ENCODE results near the gene TKT.
A peak's percentile ranks its signal among the peaks of the same experiment; 100 is the strongest.

TKT gene

DNA sequence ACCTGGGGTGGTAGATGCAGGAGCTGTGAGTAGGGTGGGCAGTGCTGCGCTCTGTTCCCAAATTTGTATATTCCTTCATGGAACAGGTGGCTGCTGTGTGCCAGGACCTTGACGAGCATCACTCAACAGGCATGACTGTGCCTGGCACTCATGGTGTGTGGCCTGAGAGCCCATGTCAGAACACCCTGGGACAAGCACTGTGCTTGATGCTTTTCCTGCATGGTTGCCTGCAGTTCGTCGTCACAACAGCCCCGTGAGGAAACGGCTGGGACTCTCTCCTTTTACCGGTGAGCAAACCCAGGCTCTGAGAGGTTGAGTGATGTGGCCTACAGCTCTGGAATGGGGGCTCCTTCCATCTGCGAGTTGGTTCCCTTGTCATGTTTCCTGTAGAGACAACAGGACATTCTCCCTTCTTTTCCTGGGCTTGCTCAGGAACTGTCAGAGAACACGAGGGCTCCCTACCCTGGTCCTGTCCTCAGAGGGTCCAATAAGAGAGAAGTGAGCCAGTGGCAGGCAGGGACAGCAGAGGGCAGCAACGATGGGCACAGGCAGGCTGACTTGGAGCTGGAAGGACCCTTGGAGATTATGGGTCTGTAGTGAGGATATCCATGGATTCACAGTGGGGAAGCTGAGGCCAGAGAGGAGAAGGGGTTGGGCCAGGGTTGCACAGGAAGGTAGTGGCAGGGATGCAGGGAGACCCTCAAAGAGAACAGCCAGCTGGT is 57.4 kb downstream of the TKT start:
- DNase-seq (ENCODE audit: low read depth in 4 of 4, low spot score in 1 of 4), result no peak

DNA sequence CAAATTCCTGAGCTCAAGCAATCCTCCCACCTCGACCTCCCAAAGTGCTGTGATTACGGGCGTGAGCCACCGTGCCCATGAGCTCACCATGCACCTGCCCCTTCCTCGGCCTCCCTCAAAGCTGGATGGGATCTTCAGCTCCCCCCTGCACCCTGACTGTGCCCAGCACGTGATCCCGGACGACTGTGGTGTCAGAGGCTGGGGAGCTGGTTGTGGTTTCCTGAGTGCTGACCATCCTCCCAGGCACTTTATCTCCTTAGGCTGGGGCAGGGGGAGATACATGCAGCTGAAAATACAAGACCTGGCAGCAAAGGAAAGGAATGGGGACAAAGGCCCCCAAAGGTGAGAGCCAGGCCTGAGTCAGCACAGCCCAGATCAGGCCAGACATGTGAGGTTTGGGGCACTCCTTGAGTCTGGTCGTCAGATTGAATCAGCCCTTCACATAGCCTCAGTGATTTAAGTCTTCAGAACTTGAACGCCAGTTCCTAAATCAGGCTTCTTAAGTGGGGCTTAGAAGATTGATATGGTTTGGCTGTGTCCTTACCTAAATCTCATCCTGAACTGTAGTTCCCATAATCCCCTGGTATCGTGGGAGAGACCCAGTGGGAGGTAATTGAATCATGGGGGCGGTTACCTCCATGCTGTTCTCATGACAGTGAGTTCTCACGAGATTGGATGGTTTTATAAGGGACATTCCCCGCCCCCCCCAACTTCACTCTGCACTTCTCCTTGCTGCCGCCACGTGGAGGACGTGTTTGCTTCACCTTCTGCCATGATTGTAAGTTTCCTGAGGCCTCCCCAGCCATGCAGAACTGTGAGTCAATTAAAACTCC is 59.0 kb downstream of the TKT start:
- DNase-seq (ENCODE audit: low read depth in 4 of 4, low spot score in 1 of 4), result peak in 1 of 4 experiments; percentile 38

DNA sequence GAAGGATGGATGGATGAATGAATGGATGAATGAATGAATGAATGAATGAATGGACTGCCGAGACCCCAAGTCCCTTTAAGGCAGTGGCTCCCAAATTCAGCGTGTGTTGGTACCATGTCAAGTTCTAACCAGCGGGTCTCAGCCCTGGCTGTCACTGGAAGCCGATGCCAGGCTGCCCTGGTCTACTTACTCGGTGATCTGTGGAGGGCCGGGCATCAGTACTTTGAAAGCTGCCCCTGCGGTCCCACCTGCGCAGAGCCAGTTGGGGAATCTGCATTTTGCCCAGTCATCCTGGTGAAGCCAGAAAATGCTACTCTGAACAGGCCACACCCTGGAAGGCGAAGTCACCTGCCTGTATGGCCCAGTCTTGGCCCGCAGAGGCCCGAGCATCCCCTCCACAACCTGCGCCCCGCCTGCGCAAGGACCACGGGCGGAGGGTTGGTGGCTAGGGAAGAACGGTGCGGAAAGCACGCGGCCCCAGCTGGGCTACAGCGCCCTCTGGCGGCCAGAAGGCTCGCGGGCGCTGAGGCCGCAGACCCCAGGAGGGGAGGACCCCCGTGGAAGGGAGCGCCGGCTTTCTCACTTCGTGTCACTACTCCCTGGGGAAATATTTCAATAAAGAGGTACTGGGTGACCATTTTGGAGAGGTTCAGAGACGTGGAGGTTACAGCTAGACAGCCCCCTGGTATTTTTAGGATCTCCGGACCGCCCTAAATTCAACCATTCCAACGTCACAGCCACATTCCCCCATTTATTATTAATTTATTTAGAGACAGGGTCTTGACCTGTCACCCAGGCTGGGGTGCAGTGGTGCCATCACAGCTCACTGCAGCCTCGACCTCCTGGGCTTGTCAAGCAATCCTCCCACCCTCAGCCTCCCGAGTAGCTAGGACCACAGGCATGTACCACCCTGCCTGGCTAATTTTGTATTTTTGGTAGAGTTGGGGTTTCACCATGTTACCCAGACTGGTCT is 59.9 kb downstream of the TKT start:
- peak; percentile 24 to 44 (median 30) for DNase-seq (ENCODE audit: low read depth in 4 of 4, low spot score in 1 of 4)

DNA sequence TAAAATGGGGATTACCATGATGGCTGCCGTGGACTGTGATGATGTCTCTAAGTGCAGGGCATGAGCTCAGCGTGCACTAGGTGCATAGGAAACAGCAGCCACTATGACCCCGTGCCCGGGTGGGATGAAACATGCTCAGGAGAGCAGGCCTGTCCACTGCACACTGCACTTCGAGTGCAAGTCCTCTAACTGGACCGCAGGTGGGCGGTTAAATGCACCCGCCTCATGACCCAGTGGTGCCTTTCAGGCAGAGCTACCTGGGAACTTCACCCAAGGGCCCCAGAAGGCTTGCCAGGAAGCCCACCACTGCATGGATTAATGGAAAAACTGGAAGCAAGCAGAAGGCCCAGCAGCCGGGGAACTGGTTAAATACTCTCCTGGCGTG is 60.8 kb downstream of the TKT start:
- DNase-seq (ENCODE audit: low read depth in 4 of 4, low spot score in 1 of 4), result no peak

DNA sequence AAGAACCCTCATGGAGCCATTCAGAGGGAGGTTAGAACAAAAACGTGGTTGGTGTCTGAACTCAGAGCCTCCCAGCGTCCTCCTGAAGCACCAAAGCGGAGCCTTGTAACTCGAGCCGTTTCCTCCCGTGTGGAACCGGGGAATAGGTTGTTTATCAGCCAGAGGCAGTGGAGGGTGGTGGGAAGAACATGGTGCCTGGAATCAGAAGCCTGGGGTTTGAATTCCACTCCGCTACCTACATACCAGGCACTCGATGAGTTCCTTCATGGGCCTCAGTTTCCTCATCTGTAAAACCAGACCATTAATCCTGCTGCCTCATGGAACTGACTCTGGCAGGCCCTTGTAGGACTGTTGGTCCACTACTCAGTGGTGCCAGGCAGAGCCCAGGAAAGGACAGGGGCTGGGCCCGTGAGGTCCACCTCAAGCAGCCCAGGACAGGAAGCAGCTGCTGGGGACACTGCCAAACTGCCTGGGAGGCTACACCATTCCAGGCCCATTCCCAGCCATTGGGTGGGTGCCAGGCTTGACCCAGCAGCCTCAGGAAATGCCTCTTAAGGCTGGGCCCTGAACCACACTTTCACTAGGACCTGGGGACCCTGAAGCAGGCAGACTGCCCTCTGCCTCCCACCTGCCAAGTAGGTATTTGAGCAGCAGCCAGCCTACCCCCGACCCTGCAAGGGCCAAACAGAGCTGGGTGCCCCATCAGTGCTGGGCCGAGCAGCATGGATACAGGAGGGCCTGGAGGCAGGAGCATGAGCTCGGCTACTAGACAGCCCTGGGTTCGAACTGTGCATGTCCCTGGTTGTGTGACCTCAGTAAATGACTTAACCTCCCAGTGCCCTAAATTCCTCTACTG is 61.4 kb downstream of the TKT start:
- DNase-seq (ENCODE audit: low read depth in 4 of 4, low spot score in 1 of 4), result no peak

DNA sequence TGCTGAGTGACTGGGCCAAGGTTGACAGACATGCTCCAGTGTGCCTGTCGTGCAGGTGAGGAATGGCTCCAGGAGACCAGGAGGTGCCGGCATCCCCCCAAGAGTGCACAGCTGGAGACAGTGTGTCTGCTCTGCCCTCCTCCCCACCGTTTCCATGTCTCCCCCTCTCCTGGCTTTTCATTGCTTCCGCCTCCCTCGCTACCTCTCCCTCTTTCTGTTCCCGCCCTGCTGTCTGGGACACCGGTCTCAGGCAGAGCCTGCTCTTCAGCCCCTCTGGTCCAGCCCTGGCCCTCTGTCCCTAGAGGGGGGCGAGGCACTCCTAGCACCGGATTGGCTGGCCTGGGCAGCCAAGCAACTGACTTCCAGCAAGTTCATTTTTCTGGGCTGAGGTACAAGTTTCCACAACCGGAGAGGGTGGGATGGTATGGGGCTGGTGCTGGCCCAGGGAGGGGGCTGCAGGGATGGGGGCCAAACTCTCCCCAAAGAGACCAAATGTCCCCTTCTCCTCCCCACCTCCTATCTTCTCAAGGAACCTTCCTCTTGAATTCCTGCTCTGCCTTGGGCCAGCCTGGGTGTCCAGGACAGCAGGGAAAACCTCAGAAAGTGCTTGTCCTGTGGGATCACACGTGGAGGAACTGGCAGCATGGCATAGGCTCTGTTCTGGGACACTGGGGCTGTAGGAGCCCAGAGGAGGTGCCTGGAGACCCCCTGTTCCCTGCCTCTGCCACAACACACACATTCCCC is 62.2 kb downstream of the TKT start:
- no peak for DNase-seq (ENCODE audit: low read depth in 4 of 4, low spot score in 1 of 4)

DNA sequence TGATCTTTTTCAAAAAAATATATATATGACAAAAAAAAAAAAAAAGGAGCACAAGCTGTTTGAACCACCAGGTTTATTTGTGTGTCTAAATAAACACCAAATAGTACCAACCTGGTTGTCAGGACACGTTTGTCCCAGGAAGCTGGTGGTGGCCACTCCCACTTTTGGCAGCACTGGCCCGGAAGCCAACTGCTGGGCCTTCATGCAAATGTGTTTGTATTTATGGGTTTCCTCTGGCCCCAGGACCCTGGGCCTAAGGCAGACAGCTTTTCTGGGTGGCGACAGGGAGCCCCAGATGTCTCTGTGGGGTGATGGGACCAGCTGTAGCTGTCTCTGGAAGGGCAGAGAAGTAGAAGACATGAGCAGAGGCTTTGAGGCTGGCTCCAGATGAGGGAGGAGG is 63.2 kb downstream of the TKT start:
- DNase-seq (ENCODE audit: low read depth in 4 of 4, low spot score in 1 of 4), result no peak

DNA sequence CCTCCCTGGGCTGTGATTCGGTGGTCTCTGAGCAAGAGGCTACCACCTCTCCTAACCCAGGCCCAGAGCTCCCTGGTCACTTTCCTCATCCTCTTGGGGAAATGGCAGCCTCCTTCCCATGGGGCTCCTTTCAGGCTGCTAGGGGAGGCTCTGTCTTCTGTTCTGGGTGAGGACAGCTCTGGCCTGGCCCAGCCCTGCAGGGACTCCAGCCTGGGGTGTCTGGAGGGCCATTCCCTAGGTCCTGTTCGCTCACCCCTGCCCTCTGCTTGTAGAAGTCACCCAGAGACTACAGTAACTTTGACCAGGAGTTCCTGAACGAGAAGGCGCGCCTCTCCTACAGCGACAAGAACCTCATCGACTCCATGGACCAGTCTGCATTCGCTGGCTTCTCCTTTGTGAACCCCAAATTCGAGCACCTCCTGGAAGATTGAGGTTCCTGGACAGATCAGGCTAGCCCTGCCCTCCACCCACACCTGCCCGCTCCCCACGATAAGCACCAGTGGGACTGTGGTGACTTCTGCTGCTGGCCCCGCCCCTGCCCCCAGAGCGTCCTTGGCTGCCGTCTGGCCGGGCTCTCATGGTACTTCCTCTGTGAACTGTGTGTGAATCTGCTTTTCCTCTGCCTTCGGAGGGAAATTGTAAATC is 63.9 kb downstream of the TKT start:
- DNase-seq (ENCODE audit: low read depth in 4 of 4, low spot score in 1 of 4), result no peak

DNA sequence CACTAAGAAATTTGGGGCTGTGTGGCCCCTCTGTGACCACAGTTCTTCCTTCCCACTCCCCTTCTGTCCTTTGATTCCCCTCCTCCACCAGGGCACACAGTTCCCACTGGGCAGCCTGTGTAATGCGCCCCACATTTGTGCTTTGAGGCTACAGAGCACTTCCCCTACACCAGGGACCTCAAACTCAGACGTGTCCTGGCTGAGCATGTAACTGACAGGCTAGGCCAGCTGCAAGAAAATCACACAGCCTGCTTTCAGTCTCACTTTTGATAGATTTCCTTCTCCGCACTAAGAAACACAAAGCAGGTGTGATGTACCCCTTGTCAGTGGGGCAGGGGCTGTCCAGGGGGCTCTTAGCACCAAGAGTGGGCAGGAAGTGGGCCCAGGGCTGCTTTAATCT is 65.2 kb downstream of the TKT start:
- DNase-seq (ENCODE audit: low read depth in 4 of 4, low spot score in 1 of 4), result no peak

DNA sequence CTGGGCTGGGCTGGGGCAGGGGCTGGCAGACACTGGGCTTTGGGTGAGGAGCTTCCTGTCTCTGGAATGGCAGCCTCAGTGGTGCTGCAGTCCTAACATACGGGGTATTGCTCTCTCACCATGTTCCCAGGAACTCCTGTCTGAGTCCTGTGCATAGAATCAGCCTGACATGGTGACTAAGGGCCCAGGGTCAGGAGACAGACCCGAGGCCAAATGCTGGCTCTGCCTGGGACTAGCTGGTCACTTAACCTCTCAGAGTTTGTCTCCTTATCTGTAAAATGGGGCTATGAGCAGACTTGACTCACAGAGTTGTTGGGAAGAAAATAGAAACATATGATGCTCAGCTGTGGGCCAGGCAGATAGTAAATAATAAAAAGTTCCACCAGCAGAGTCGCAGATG is 66.5 kb downstream of the TKT start:
- DNase-seq (ENCODE audit: low read depth in 4 of 4, low spot score in 1 of 4), result no peak

DNA sequence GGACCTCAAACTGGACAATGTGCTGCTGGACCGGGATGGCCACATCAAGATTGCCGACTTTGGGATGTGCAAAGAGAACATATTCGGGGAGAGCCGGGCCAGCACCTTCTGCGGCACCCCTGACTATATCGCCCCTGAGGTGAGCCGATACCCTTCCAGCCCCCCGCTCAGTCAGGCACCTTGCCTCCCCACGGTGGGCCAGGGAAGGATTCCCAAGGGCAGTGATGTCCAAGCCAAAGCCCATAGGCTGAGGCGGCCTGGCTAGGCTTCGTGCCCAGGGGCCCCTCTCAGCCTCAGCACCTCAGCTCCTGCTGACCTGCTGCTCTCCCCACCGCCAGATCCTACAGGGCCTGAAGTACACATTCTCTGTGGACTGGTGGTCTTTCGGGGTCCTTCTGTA is 67.1 kb downstream of the TKT start:
- DNase-seq (ENCODE audit: low read depth in 4 of 4, low spot score in 1 of 4), result no peak

DNA sequence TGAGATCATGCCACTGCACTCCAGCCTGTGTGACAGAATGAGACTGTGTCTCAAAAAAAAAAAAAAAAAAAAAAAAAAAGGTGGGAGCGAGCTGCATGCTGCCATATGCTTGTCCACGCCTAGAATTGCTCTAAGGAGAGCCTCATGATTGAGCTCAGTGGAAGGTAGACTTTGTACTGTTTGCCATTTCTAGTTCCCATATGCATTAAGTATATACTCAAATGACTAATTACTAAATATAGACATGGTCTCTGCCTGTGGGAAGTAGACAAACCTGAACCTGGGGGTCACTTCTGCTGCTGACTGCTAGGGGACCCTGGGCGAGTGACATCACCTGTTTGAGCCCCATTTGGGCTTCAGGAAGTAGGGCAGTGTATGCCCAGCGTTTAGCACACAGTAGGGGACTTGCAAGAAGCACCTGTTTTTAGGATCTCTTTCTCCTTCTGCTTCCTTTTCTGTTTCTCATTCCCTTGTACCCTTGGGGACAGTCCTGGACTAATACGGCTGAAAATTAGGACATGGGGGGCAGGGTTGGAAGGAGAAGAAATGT is 67.6 kb downstream of the TKT start:
- no peak for DNase-seq (ENCODE audit: low read depth in 4 of 4, low spot score in 1 of 4)

DNA sequence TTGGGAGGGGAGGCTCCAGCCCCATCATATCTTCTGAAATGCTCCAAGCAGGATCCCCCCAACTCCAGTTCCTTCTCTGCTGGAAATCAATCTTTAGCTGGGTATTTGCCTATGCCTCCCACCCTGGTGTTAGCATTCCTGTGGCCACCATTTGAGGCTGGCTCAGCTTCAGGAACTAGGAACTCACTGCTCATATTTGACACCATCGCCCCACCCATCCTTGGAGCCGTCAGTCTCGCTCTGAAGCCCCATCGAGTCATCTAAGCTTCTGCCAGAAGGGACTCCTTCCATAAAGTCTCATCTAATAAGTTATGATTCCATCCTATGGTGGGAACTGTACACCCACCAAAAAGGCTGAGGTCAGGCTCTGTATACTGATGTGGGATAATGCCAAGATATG is 68.4 kb downstream of the TKT start:
- no peak for DNase-seq (ENCODE audit: low read depth in 4 of 4, low spot score in 1 of 4)

DNA sequence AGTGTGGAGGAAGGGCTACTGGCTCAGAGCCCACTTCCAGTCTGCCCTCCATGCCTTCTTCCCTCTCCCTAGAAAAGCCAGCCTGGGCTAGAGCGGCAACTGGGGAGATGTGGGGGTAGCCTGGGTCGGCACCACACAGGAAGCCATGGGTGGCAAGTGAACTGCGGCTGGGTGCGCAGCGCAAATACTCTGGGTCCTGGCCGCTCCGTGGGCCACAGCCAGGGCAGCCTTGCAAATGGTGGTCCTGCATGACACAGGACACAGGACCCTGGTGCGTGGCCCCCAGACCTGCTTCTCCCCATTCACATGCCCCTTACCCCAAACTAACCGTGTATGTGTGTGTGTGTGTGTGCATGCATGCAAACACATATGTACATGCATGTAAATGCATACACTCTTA is 69.1 kb downstream of the TKT start:
- DNase-seq (ENCODE audit: low read depth in 4 of 4, low spot score in 1 of 4), result no peak

DNA sequence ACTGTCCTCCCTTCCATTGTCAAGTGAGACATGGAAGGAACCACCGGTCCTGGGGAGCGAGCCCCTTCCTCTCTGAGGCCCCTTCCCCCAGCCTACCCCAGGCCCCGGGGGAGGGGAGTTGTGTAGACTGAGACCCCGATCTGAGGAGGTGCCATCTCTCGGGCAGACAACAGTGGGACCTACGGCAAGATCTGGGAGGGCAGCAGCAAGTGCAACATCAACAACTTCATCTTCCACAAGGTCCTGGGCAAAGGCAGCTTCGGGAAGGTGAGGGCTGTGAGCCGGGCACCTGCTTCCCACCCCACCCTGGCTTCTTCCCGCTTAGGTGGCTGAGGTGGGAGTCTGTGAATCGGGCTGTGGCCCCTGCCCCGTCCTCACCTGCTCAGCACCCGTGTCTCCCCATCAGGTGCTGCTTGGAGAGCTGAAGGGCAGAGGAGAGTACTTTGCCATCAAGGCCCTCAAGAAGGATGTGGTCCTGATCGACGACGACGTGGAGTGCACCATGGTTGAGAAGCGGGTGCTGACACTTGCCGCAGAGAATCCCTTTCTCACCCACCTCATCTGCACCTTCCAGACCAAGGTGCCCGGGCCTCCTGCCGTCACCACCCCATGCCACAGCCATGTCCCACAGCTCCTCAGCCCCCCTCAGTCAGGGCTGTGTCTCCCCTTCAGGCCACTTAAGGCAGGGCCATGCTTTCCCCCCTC is 69.9 kb downstream of the TKT start:
- DNase-seq (ENCODE audit: low read depth in 4 of 4, low spot score in 1 of 4), result no peak

DNA sequence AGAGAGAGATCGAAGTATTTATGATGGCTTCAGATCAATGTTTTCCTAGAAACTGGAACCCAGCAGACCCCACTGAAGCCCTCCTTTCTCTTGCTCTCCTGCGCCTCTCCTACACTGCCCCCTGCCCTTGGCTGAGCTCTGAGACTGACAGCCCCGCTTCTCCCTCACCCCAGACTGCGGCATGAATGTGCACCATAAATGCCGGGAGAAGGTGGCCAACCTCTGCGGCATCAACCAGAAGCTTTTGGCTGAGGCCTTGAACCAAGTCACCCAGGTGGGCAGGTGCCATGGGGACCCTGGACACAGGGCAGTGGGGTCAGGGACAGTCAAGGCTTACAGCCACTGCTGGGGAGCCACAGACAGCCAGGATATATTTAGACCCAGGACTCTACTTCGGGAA is 71.1 kb downstream of the TKT start:
- DNase-seq (ENCODE audit: low read depth in 4 of 4, low spot score in 1 of 4), result no peak

DNA sequence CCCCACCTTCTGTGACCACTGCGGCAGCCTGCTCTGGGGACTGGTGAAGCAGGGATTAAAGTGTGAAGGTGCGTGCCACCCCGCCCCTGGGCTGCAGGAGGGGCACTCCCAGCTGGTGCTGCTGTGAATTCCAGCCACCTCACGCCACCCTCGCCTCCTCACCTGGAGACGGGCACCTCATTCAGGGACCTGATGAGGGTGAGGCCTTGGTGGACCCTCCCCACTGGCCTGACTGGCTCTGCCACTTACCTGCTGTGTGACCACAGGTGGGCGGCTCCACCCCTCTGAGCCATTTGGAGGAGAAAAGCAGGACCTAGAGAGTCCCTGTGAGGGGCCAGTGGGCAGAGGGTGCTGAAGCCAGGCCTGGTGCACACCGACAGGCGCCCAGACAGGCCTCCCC is 72.3 kb downstream of the TKT start:
- DNase-seq (ENCODE audit: low read depth in 4 of 4, low spot score in 1 of 4), result no peak

DNA sequence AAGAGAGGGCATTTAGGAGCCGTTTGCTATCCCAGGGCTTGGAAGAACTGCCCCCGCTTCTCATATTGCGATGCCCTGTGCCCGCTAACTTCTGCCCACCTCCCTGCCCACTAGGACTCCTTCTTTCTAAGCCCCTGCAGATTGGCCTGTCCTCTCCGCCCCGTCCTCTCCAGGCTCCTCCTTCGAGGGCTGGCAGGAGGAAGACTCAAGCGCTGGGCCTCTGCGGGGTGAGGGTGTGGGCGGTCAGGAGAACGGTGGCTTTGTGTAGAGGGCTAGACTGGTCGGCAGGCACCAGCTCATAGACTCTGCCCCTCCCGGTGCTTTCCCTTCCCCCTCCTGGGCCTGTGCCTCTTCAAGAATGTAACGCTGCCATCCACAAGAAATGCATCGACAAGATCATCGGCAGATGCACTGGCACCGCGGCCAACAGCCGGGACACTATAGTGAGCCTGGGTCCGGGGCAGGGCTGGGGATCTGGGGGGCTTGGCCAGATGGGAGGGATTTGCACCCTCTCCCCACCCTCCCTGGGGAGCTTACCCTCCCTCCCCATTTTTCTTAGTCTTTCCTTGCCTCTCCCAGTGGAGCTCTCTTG is 73.0 kb downstream of the TKT start:
- DNase-seq (ENCODE audit: low read depth in 4 of 4, low spot score in 1 of 4), result no peak

All from stimulated activated CD4-positive, alpha-beta T cell treated with anti-CD3 and anti-CD28 coated beads, Interleukin-1b, Interleukin-23, amount 100 ng/mL, for 24 hours (primary cell).